Neutrophil (primary cell): ENCODE data around the gene ATAD3C.
"Not testable (repeated sequence)": the region's sequence is repeated elsewhere in the genome, so short reads cannot be mapped to it uniquely, and the experiment has no call there.

Source experiments
- H3K27ac ChIP-seq: fragments of 200-600 bp; sonication (generic); 2 replicates; pipeline ENCODE4 v1.5.1; 2016; ENCODE audit warnings: mild to moderate bottlenecking, moderate library complexity
- H3K27me3 ChIP-seq: fragments of 200-600 bp; sonication (generic); 2 replicates; pipeline ENCODE4 v1.6.0; 2016; ENCODE audit warnings: mild to moderate bottlenecking
- H3K36me3 ChIP-seq: fragments of 200-600 bp; sonication (generic); 2 replicates; pipeline ENCODE4 v1.5.1; 2017
- H3K4me1 ChIP-seq, 2 experiments: fragments of 200-600 bp in 1 of 2; sonication (generic) in 1 of 2; 1 replicate in 1 of 2; 2 replicates in 1 of 2; pipeline versions ENCODE4 v1.5.1 to v1.6.1; 2013 to 2016; ENCODE audit warnings: low read depth in 1 of 2, low read length in 1 of 2, mild to moderate bottlenecking in 1 of 2, moderate library complexity in 1 of 2; ENCODE audit not compliant: control insufficient read depth in 1 of 2, insufficient read depth in 1 of 2
- H3K4me3 ChIP-seq, 2 experiments: fragments of 200-600 bp in 1 of 2; sonication (generic) in 1 of 2; 1 replicate in 1 of 2; 2 replicates in 1 of 2; pipeline ENCODE4 v1.5.1; 2013 to 2016; ENCODE audit warnings: low read depth in 1 of 2, low read length in 1 of 2, mild to moderate bottlenecking in 1 of 2, moderate library complexity in 1 of 2
- H3K9me3 ChIP-seq: fragments of 200-600 bp; sonication (generic); 2 replicates; pipeline ENCODE4 v1.5.1; 2016
- CTCF ChIP-seq: fragments of 200-600 bp; sonication (generic); IDR thresholded peaks from 2 replicates; pipeline ENCODE4 v1.5.1; 2016; ENCODE audit warnings: antibody characterized with exemption

Gene ATAD3C

DNA sequence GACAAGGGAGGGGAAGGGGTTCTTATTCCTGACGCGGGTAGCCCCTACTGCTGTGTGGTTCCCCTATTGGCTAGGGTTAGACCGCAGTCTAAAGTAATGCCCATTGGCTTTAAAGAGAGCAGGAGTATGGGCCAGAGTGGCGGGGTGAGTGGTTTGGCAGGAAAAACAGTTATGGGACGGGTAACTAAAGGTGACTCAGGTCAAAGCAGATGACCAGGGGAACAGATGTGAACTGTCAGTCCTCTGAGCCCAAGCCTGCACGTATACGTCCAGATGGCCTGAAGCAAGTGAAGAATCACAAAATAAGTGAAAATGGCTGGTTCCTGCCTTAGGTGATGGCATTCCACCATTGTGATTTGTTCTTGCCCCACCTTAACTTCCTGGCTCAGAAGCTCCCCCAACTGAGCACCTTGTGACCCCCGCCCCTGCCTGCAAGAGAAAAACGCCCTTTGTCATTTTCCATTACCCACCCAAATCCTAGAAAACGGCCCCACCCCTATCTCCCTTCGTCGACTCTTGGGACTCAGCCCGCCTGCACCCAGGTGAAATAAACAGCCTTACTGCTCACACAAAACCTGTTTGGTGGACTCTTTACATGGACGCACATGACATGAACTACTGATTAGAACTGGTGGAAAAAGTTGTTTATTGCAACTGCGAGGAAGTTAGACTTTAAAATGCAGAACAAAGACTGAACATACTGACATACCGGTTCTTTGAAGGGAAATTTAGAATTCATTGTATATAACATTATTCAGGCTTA is 21.3 kb downstream of the ATAD3C start:
- Histone ChIP-seq H3K4me3 (peak overlapping the region; percentile 76), H3K4me1 (peaks cover 12% of the 10 kb centered on the region in 2 experiments), H3K36me3 (no peaks in the 10 kb centered on the region), H3K27me3 (no peaks in the 10 kb centered on the region), H3K9me3 (no peaks in the 10 kb centered on the region), H3K27ac (peak overlapping the region; percentile 65)
- no peak for TF ChIP-seq CTCF

DNA sequence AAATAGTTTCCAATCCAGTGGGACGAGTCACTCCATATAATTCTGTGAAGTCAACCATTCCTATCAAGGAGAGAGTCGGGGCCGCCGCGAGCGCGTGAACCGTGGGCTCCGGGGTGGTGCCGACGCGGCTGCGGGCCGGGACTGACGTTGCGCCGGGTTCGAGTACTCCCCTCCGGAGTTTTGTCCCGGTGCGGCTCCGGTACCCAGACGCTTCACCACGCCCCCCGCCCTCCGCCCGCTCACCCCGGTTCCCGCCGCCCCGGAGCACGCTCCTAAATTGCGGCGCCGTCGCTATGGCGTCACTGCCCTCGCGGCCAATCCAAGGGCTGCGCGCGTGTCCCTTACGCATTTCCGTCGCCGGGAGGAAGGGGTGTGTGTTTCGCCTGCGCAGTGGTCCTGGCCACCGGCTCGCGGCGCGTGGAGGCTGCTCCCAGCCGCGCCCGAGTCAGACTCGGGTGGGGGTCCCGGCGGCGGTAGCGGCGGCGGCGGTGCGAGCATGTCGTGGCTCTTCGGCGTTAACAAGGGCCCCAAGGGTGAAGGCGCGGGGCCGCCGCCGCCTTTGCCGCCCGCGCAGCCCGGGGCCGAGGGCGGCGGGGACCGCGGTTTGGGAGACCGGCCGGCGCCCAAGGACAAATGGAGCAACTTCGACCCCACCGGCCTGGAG is 22.0 kb downstream of the ATAD3C start, which contains the start of gene ATAD3B:
ATAD3B (plus strand) TSS at position 377 of the 664 bp plus-strand sequence; CDS start at position 497, 120 bp downstream.
- Histone ChIP-seq H3K36me3 (no peaks in the 10 kb centered on the region), H3K27me3 (no peaks in the 10 kb centered on the region), H3K4me1 (peaks cover 12% of the 10 kb centered on the region in 2 experiments), H3K9me3 (no peaks in the 10 kb centered on the region), H3K27ac (peak within 1 kb of the TSS; percentile 65), H3K4me3 (peak within 1 kb of the TSS; percentile 76)
- TF ChIP-seq CTCF, result peak; percentile 12

DNA sequence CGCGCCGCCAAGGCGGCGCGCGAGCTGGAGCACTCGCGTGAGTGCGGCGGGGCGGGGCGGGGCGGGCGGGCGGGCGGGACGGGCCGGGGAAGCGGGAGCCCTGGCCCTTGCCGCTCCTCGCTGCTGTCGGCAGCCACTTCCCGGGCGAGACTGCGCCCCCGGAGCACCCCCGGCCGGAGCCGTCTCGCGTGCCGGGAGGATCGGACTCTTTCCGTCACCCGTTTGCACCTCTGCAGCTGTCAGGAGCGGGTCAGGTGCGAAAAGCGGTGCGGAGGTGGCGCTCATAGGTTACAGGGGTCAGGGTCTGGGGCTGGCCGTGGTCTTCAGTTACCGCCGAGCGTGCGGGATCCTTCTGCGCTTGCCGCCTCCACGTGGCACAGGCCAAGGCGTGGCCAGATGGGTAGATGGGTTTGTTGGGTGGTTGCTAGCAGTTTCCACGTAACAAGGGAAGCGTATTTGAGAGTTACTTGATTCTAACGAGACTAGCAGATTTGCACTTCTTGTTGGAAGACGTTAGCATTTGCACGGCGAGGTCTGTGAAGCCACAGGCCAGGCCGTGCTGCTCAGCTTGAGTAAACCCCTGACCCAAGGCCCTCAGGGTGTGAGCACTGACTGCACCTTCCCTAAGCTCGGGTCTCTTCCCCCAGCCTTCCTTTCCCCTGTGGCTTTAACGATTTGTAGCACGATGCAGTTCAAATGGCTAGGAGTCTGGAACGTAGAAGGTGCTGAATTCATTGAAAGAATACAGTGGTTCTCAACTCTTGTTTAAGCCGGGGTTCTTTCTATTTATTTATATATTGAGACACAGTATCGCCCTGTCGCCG is 22.8 kb downstream of the ATAD3C start:
- H3K9me3 ChIP-seq, H3K36me3 ChIP-seq, H3K27ac ChIP-seq, H3K27me3 ChIP-seq: not testable (repeated sequence)
- Histone ChIP-seq H3K4me3 (peak overlapping the region; percentile 76), H3K4me1 (peaks cover 12% of the 10 kb centered on the region in 2 experiments)

DNA sequence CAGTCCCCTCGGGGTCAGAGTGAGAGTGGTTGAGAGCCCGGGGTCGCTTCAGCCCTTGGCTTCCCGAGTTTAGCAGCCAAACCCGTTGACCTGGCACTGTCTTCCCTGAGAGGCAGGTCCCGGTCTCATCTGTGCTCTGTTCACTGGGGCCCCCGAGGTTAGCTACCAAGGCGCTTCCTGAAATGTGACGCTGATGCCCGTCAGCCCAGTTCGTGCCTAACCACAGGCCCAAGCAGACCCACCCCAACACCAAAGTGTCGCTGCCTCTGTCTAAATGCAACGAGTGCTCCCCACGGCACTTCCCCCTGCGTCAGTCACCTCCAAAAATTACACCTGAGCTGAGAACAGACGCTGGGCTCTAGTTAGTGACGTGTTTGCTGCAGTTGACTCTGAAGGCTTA is 26.5 kb downstream of the ATAD3C start:
- not testable (repeated sequence) for H3K27ac ChIP-seq, H3K4me3 ChIP-seq, H3K4me1 ChIP-seq, H3K9me3 ChIP-seq, H3K27me3 ChIP-seq
- H3K36me3 ChIP-seq, result peaks cover 17% of the 10 kb centered on the region

DNA sequence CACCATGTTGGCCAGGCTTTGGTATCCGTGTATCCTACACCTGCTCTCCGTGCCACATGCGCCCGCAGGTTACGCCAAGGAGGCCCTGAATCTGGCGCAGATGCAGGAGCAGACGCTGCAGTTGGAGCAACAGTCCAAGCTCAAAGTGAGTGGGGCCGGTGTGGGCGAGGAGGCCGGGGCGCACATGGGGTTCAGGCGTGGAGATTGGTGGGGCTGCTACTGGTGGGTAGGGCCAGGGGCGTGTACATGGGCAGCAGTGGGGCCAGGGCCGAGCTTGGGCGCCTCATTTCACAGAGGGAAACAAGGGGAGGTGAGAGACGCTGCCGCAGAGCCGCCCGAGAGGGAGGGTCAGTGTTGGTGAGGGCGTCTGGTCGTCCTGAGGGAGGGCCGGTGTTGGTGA is 27.7 kb downstream of the ATAD3C start:
- no peaks in the 10 kb centered on the region for H3K27me3 ChIP-seq
- H3K4me3 ChIP-seq, result no peak overlapping the region
- no peak for TF ChIP-seq CTCF
- H3K36me3 ChIP-seq, result peaks cover 22% of the 10 kb centered on the region
- no peaks in the 10 kb centered on the region for H3K9me3 ChIP-seq
- peaks cover 4 to 5% of the 10 kb centered on the region in 2 experiments for H3K4me1 ChIP-seq
- H3K27ac ChIP-seq, result no peak overlapping the region

- Histone ChIP-seq H3K9me3 (no peaks in the 10 kb centered on the region), H3K4me1 (no peaks in the 10 kb centered on the region), H3K27me3 (no peaks in the 10 kb centered on the region), H3K27ac (no peak overlapping the region), H3K36me3 (peaks cover 39% of the 10 kb centered on the region), H3K4me3 (no peak overlapping the region)
- no peak for TF ChIP-seq CTCF
These were observed 30.3 kb downstream of the ATAD3C start for GRCh38 chr1:1479547-1480487.

- H3K27me3 ChIP-seq, H3K4me3 ChIP-seq, H3K4me1 ChIP-seq, H3K27ac ChIP-seq, H3K9me3 ChIP-seq: not testable (repeated sequence)
- H3K36me3 ChIP-seq, result peaks cover 43% of the 10 kb centered on the region
These were observed 31.0 kb downstream of the ATAD3C start for GRCh38 chr1:1480488-1480867.

DNA sequence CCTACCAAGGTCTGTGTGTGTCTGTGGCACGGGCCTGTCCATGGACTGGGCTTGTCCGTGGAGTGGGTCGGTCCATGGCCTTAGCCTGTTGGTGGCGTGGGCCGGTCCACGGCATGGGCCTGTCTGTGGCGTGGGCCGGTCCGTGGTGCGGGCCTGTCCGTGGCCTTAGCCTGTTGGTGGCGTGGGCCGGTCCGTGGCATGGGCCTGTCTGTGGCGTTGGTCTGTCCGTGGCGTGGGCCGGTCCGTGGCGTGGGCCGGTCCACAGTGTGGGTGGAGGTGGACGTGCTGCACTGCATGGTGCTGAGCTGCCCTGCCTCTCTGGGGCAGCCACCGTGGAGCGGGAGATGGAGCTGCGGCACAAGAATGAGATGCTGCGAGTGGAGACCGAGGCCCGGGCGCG is 32.3 kb downstream of the ATAD3C start:
- H3K27ac ChIP-seq, H3K4me1 ChIP-seq, H3K27me3 ChIP-seq, H3K9me3 ChIP-seq, H3K4me3 ChIP-seq: not testable (repeated sequence)
- peaks cover 52% of the 10 kb centered on the region for H3K36me3 ChIP-seq
